Measurements from ENCODE around the gene MROH8.
"Not testable (repeated sequence)": the region's sequence is repeated elsewhere in the genome, so short reads cannot be mapped to it uniquely, and the experiment has no call there.

MROH8 gene

DNA sequence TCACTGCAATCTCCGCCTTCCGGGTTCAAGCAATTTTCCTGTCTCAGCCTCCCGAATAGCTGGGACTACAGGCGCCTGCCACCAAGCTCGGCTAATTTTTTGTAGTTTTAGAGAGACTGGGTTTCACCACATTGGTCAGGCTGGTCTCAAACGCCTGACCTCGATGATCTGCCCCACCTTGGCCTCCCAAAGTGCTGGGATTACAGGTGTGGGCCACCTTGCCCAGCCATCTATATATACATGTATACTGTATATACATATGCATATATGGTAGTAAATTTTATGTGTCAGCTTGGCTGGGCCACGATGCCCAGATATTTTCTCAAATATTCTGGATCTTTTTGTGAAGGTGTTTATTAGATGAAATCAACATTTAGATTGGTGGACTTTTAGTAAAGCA is 102.3 kb downstream of the MROH8 start:
- no peak for DNase-seq

DNA sequence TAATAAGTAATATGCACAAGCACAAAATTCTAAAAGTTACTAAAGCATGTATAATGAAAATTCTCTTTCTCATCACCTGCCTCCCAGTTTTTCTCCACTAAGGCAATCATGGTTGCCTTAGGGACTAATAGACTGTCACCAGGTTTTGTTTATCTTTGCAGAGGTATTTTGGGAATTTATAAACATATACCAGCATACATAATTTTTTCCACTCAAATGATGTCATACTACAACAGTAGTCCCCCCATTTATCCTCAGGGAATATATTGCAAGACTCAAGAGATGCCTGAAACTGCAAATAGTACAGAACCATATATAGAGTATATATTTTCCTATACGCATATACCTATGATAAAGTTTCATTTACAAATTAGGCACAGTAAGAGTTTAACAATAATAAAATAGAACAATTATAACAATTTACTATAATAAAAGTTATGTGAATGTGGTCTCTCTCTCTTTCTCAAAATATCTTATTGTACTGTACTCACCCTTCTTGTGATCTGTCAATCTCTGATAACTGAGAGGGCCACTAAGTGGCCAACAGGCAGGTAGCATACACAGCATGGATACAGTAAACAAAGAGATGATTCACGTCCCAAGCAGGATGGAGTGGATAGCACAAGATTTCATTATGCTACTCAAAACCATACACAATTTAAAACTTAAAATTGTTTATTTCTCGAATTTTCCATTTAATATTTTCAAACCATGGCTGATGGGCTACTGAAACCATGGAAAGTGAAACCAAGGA is 103.2 kb downstream of the MROH8 start:
- no peak for DNase-seq

DNA sequence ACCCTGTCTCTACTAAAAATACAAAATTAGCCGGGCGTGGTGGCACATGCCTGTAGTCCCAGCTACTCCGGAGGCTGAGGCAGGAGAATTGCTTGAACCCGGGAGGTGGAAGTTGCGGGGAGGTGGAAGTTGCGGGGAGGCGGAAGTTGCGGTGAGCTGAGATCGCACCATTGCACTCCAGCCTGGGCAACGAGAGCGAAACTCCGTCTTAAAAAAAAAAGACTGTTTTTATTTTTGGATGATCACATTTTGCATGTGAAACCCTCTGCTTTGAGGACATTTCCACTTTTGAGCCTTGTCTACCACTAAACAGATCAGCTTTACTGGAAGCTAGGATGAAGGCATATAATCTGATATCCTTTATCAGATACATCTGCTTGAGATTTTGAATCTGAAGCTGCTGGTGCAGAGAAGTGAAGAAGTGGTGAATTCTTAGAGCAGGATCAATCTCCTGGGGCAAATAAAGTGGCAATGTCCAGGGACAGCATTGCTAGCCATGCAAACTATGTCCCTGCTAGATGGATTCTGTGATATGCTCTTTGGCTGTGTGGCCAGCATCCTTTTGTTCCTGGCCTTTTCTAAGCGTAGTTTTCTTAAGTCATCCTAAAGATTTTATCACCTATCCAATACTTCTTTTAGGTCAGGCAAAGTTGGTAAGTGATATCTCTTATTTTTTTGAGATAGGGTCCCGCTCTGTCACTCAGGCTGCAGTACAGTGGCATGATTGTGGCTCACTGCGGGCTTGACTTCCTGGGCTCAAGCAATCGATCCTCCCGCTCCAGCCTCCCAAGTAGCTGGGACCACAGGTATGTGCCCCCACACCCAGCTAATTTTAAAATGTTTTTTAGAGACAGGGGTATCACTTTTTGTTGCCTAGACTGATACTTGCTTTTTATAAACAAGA is 106.8 kb downstream of the MROH8 start:
- no peak for DNase-seq

DNA sequence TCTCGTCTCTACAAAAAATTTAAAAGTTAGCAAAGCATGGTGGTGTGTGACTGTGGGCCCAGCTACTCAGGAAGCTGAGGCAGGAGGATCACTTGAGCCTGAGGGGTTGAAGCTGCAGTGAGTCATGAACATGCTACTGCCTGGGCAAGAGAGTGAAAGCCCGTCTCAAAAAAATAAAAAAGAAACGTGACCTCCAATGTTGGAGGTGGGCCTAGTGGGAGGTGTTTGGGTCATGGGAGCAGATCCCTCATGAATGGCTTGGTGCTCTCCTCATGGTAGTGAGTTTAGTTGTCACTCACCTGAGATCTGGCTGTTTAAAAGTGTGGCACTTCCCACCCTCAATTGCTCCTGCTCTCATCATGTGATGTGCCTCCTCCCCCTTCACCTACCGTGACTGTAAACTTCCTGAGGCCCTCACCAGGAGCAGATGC is 107.9 kb downstream of the MROH8 start:
- DNase-seq, result no peak

DNA sequence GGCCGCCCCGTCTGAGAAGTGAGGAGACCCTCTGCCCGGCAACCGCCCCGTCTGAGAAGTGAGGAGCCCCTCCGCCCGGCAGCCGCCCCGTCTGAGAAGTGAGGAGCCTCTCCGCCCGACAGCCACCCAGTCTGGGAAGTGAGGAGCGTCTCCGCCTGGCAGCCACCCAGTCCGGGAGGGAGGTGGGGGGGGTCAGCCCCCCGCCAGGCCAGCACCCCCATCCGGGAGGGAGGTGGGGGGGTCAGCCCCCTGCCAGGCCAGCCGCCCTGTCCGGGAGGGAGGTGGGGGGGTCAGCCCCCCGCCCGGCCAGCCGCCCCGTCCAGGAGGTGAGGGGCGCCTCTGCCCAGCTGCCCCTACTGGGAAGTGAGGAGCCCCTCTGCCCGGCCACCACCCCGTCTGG is 109.8 kb downstream of the MROH8 start:
- DNase-seq, result not testable (repeated sequence)

DNA sequence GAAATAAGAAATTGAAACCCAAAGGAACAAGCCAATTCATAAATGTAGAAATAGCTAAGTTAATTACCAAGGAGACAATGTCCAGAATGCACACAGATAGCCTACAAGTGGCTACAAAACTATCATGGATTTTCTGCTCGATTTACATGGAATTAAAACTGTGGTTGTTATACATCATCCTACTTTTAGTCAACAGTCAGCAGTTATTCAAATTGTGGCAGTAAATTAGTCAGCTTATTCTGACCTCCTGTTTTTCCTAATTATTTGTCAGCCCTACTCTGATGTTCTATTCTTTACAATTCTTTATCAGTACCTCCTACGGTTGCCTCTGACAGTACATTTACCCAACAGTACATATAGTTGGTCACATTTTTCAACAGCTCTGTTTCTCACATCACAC is 113.2 kb downstream of the MROH8 start:
- DNase-seq, result no peak

DNA sequence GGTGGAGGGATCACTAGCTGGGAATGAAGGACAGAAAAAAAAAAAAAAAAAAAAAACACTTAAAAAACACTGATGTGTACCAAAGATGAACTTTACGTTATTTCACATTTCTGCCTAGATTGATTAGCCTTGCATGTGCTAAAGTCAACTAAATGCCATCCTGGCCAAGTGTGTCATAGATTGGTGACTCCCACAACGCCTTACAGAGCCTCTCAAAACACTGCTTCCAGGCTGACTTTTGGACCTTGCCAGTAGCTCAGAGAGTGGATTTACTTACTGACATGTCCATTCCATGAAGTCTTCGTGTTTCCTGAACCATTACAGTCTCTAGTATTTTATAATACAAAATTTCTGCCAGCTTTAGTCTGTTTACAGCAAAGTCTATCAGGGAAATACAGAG is 124.1 kb downstream of the MROH8 start:
- DNase-seq, result no peak

DNA sequence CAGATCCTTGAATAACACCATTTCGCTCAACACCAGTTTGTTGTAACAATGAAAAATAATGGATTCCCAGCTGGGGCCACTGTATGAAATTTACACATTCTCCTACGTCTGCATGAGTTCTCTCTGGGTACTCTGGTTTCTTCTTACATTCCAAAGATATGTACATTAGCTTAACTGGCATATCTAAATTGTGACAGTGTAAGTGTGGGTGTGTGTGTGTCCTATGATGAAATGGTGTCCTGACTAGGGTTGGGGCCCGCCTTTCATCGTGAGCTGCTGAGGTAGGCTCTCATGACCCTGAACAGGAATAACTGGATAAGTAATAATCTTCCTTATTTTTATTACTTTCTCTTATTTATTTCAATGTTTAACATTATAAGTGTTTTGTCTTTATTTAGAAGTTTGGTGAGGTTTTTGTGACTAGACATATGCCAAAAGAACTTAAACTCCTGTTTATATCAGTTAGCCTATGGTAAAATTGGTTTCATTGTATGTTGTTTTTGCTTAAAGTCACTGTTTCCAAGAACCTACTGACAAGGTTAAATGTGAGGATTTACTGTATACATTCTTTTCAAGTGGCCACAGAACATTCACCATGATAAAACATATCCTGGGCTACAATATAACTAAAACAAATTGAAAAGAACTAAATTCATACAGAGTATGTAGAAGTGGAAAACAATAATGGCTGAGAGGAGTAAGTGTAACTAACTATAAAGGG is 126.0 kb downstream of the MROH8 start:
- DNase-seq, result no peak
